BE2C (cell line): ENCODE data around the gene DYNC1LI1.

Source experiments
- DNase-seq: peaks from one replicate; pipeline ENCODE4 v3.0.0-alpha.2; 2020
- H3K27me3 ChIP-seq: fragments of 250-450 bp; sonication (Bioruptor Pico); 2 replicates; pipeline ENCODE4 v1.5.1; 2020; ENCODE audit warnings: mild to moderate bottlenecking
- H3K36me3 ChIP-seq: fragments of 250-450 bp; sonication (Bioruptor Pico); 2 replicates; pipeline ENCODE4 v1.5.1; 2020; ENCODE audit warnings: mild to moderate bottlenecking
- H3K4me1 ChIP-seq: fragments of 250-450 bp; sonication (Bioruptor Pico); 2 replicates; pipeline ENCODE4 v1.5.1; 2020
- H3K4me3 ChIP-seq: 2 replicates; pipeline ENCODE4 v1.5.1; 2011; ENCODE audit warnings: low read depth, low read length
- H3K9me3 ChIP-seq: fragments of 250-450 bp; sonication (Bioruptor Pico); 2 replicates; pipeline ENCODE4 v1.5.1; 2020
- TF ChIP-seq, protein P1 (sequence below): IDR thresholded peaks from 2 replicates; pipeline ENCODE4 v1.5.1; 2012; ENCODE audit warnings: mild to moderate bottlenecking, low read depth, low read length

Gene DYNC1LI1

DNA sequence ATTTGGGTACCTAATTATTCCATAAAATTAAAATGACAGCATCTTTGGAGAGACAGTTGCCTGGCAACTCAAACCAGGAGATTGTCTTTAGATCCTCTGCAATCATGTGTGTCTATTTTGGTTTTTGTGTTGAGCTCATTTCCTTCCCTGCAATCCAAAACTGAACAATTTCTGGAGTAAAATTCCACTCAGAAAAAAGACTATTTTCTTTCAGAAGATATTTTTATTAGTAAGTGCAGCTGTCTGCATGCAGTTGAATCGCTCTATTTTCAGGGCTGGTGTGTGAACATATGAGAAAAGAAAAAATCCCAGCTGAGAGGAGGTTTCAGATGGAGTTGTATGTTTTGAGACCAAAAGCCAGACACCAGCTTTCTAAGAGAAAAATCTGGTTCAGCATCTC, 41.9 kb upstream of the DYNC1LI1 start:
- TF ChIP-seq, protein P1, sequence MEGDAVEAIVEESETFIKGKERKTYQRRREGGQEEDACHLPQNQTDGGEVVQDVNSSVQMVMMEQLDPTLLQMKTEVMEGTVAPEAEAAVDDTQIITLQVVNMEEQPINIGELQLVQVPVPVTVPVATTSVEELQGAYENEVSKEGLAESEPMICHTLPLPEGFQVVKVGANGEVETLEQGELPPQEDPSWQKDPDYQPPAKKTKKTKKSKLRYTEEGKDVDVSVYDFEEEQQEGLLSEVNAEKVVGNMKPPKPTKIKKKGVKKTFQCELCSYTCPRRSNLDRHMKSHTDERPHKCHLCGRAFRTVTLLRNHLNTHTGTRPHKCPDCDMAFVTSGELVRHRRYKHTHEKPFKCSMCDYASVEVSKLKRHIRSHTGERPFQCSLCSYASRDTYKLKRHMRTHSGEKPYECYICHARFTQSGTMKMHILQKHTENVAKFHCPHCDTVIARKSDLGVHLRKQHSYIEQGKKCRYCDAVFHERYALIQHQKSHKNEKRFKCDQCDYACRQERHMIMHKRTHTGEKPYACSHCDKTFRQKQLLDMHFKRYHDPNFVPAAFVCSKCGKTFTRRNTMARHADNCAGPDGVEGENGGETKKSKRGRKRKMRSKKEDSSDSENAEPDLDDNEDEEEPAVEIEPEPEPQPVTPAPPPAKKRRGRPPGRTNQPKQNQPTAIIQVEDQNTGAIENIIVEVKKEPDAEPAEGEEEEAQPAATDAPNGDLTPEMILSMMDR: no peak
- Histone ChIP-seq H3K36me3 (no peaks in the 10 kb centered on the region), H3K4me1 (no peaks in the 10 kb centered on the region), H3K9me3 (no peaks in the 10 kb centered on the region), H3K27me3 (no peaks in the 10 kb centered on the region), H3K4me3 (no peak overlapping the region)
- no peak for DNase-seq

DNA sequence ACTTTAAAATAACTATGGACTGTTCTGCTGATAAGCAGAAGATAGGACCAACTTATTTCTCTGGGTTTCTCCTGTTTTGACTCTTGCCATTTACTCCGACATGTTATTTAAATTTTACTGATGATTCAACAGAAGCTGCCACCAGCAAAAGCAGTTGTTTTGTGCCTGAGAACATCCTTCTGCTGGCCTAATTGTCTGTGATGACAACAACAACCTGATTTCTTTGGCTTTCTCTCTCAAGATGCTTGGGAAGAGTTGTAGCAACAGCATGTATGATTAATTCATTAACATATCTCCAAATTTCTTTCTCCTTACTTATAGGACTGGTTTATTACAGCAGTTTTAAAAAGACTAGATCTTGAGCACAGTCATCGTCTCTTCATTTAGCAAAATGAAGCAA, 36.9 kb upstream of the DYNC1LI1 start:
- TF ChIP-seq, protein P1: no peak
- no peaks in the 10 kb centered on the region for H3K36me3 ChIP-seq
- no peaks in the 10 kb centered on the region for H3K27me3 ChIP-seq
- DNase-seq: no peak
- H3K9me3 ChIP-seq: no peaks in the 10 kb centered on the region
- H3K4me1 ChIP-seq: no peaks in the 10 kb centered on the region
- H3K4me3 ChIP-seq: no peak overlapping the region

DNA sequence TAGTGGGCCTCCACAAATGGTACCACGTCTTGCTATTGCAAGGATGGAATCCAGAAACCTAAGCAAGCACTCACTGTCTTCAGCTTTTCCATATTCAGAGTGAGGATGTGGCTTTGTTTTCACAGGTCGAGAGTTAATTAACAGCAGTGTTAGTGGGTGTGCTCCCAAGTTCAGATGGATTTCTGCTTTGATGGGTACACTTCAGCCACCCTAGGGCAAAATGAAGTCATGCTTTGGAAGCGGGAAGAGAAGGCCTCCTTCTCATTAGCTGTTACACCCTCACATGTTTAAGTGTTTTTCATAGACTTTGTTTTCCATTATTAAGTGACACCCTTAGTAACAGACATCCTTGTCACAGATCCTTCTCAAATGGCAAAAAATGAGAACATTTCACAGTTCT, 36.3 kb upstream of the DYNC1LI1 start:
- H3K9me3 ChIP-seq: no peaks in the 10 kb centered on the region

DNA sequence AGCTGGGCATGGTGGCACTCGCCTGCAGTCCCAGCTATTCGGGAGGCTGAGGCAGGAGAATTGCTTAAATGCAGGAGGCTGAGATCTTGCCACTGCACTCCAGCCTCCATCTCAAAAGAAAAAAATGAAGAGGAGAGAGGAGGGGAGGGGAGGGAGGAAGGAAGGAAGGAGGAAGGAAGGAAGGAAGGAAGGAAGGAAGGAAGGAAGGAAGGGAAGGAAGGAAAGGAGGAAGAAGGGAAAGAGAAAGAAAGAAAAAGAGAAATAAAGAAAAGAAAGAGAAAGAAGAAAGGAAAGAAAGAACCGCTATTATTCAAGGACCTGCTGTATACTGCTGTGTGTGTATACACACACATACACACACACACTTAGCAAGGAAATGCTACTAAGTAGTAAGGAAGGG, 35.6 kb upstream of the DYNC1LI1 start:
- Histone ChIP-seq H3K9me3 (no peaks in the 10 kb centered on the region), H3K36me3 (no peaks in the 10 kb centered on the region), H3K4me3 (no peak overlapping the region), H3K27me3 (no peaks in the 10 kb centered on the region), H3K4me1 (no peaks in the 10 kb centered on the region)
- TF ChIP-seq, protein P1: no peak
- DNase-seq: no peak

More for the DNA sequence above, 36.3 kb upstream of the DYNC1LI1 start:
- TF ChIP-seq, protein P1: no peak
- H3K4me3 ChIP-seq: no peak overlapping the region
- H3K4me1 ChIP-seq: no peaks in the 10 kb centered on the region
- H3K27me3 ChIP-seq: no peaks in the 10 kb centered on the region
- DNase-seq: no peak
- H3K36me3 ChIP-seq: no peaks in the 10 kb centered on the region

DNA sequence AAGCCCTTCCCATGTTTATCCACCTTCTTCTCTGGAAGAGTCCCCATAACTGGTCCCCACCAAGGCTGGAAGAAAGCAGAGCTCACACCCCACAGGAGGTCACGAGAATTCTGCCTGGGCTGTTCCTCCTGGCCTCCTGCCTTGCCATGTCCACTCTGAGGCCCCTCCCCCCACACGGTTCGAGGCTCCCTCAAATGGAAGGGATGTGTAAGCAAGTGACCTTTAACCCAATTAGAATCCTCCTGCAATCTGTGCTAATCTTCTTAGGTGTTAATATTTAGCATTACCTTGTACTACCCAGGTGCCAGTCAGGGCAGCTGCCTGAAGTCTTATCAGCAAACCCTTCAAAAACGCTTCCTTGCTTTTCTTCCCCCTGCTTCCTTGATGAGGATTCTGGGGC, 32.4 kb upstream of the DYNC1LI1 start:
- Histone ChIP-seq H3K9me3 (no peaks in the 10 kb centered on the region), H3K4me3 (no peak overlapping the region), H3K4me1 (no peaks in the 10 kb centered on the region), H3K36me3 (no peaks in the 10 kb centered on the region), H3K27me3 (no peaks in the 10 kb centered on the region)
- TF ChIP-seq, protein P1: no peak
- no peak for DNase-seq

DNA sequence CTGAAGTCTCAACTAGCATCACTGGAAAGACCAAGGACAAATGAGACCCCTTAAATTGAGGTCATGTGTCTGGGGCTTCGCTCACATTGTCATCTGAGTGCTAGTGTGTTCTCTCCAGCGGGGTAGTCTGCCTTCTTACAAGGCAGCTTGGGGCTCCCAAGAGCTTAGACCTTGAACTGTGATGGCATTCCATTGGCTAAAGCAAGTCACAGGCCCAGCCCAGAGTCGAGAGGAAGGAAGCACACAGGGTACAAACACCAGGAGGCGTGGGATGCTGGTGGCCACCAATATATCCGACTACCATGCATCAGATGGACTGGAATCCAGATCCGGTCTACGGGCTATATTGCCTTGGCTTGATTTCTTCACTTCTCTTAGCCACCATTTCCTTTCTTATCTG, 31.5 kb upstream of the DYNC1LI1 start:
- Histone ChIP-seq H3K27me3 (no peaks in the 10 kb centered on the region), H3K36me3 (no peaks in the 10 kb centered on the region), H3K4me1 (no peaks in the 10 kb centered on the region), H3K4me3 (no peak overlapping the region), H3K9me3 (no peaks in the 10 kb centered on the region)
- no peak for DNase-seq
- TF ChIP-seq, protein P1: no peak
